Measurements from ENCODE around the gene CHID1. TPM values are rescaled to one million over a fixed set of nuclear protein-coding genes. Genes with fewer than 3 reads are reported as not detected.

CHID1 gene
- total RNA-seq, 1 donor: 48.9 TPM

DNA sequence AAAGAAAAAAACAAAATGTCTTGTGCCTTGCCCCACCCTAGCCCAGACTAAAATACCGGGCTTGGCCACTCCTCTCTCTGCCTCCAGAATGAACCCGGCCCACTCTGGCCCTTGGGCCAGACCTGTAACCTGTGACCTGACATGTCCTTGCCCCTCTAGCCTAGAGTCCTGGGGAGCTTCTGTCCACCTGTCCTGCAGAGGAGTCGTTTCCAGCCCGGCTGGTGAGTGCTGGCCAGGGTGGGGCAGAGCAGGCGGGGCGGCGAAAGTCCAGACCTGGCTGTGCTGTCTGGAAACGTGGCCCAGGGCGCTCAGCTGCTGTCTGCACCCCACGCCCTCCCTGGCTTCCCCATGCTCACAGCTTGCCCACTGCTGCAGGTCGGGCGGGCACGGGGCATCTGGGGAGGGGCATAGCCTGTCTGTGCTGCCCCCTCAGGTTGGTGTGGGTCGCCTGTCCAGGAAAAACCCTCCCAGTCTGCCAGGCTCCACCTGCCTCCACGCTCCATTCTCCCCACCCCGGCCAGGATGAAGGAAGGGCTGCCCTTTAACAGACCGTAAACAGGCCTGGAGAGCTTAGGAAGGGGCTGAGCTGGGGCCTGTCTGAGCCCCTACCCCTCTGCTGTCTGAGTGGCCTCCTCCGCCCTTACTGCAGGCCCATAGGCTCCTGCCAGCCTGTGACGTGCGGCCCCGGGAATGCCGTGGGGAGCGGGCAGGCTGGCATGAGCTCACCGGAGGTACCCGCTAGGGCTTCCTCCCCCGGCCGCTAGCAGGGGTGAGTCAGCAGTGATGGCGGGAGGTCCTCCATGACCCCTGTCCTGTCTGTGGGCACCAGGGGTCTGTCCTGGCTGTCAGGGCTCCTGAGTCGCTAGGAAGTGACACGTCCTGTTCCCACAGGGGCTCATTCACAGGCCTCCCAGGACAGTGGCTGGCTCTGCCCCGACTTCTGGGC is 76.0 kb downstream of the CHID1 start:
- peak; percentile 98 for DNase-seq (ENCODE audit: insufficient read length, low spot score, missing footprints)
- TF ChIP-seq, protein P1, sequence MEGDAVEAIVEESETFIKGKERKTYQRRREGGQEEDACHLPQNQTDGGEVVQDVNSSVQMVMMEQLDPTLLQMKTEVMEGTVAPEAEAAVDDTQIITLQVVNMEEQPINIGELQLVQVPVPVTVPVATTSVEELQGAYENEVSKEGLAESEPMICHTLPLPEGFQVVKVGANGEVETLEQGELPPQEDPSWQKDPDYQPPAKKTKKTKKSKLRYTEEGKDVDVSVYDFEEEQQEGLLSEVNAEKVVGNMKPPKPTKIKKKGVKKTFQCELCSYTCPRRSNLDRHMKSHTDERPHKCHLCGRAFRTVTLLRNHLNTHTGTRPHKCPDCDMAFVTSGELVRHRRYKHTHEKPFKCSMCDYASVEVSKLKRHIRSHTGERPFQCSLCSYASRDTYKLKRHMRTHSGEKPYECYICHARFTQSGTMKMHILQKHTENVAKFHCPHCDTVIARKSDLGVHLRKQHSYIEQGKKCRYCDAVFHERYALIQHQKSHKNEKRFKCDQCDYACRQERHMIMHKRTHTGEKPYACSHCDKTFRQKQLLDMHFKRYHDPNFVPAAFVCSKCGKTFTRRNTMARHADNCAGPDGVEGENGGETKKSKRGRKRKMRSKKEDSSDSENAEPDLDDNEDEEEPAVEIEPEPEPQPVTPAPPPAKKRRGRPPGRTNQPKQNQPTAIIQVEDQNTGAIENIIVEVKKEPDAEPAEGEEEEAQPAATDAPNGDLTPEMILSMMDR (IDR thresholded peaks at IDR 0.05; ENCODE audit: extremely low read depth, low read depth, low read length): no peak
- peak overlapping the region; percentile 87 for H3K4me3 ChIP-seq (ENCODE audit: insufficient read depth, low read length)
- H3K36me3 ChIP-seq (ENCODE audit: insufficient read depth, low read length): peaks cover 34% of the 10 kb centered on the region
- H3K27me3 ChIP-seq (ENCODE audit: insufficient read depth, low read length): no peaks in the 10 kb centered on the region
- H2AFZ ChIP-seq (ENCODE audit: low read length): no peak overlapping the region
- H4K20me1 ChIP-seq (ENCODE audit: insufficient read depth, low read length): peaks cover 50% of the 10 kb centered on the region
- H3K4me1 ChIP-seq (ENCODE audit: insufficient read depth, low read length): peaks cover 42% of the 10 kb centered on the region
- H3K4me2 ChIP-seq (ENCODE audit: insufficient read depth, low read length): peak overlapping the region; percentile 92
- no peaks in the 10 kb centered on the region for H3K9me3 ChIP-seq (ENCODE audit: low read depth, low read length)
- H3K79me2 ChIP-seq (ENCODE audit: insufficient read depth, low read length): peaks cover 53% of the 10 kb centered on the region
- H3K27ac ChIP-seq (ENCODE audit: low read depth, low read length): peak overlapping the region; percentile 92

DNA sequence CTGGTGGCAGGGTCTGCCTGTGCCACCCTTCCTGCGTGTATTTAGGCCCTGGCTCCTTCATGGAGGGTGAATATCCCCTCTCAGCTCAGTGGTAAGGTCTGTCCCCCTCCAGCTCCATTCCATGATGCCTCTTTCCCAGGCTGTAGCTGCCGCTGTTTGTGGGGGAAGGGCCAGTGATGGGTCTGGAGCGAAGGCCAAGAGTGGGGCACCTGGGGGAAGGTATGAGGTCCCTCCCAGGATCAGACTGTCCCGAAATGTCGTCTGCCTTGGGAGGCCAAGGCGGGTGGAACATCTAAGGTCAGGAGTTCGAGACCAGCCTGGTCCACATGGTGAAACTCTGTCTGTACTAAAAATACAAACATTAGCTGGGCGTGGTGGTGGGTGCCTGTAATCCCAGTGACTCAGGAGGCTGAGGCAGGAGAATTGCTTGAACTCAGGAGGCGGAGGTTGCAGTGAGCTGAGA is 76.7 kb downstream of the CHID1 start:
- Histone ChIP-seq H3K36me3 (ENCODE audit: insufficient read depth, low read length) (peaks cover 26% of the 10 kb centered on the region), H3K27me3 (ENCODE audit: insufficient read depth, low read length) (no peaks in the 10 kb centered on the region), H4K20me1 (ENCODE audit: insufficient read depth, low read length) (peaks cover 44% of the 10 kb centered on the region), H3K4me2 (ENCODE audit: insufficient read depth, low read length) (peak overlapping the region; percentile 92), H3K27ac (ENCODE audit: low read depth, low read length) (peak overlapping the region; percentile 92), H3K79me2 (ENCODE audit: insufficient read depth, low read length) (peaks cover 45% of the 10 kb centered on the region), H3K4me3 (ENCODE audit: insufficient read depth, low read length) (peak overlapping the region; percentile 87), H3K4me1 (ENCODE audit: insufficient read depth, low read length) (peaks cover 50% of the 10 kb centered on the region), H3K9me3 (ENCODE audit: low read depth, low read length) (no peaks in the 10 kb centered on the region), H2AFZ (ENCODE audit: low read length) (no peak overlapping the region)
- DNase-seq (ENCODE audit: insufficient read length, low spot score, missing footprints): no peak
- TF ChIP-seq, protein P1 (IDR thresholded peaks at IDR 0.05; ENCODE audit: extremely low read depth, low read depth, low read length): no peak

DNA sequence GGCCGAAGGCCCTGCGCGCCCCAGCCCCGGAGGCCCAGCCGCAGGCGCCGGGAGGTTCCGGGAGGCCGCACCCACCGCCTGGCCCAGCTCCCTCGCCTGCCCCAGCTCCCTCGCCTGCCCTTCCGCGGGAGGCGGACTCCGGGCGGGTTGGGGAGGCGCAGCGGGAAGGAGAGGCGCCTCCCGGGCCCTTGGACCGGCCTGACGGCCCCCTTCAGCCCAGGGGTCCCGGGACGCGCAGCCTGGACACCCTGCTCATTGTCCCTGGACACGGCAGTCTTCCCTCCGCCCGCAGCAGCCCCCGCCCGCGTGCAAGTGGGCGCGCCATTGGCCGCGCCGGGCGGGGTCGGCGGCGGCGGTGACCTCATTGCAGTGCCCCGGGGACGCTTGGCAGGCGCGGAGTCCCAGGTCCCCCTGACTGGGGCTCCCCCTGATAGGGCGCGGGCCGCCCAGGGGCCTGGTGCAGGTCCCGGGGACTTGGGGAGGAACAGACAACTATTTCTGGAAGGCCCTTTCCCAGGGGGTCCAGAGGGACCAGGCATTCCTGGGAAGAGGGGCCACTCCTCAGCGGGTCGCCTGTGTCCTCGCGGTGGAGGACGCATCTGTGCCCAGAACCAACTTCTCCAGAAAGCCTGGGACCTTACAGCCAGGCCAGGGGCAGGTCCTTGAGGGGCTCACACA is 77.4 kb downstream of the CHID1 start:
- H3K4me1 ChIP-seq (ENCODE audit: insufficient read depth, low read length): peaks cover 50% of the 10 kb centered on the region
- H3K9me3 ChIP-seq (ENCODE audit: low read depth, low read length): no peaks in the 10 kb centered on the region
- H3K27ac ChIP-seq (ENCODE audit: low read depth, low read length): peak overlapping the region; percentile 92
- no peaks in the 10 kb centered on the region for H3K27me3 ChIP-seq (ENCODE audit: insufficient read depth, low read length)
- DNase-seq (ENCODE audit: insufficient read length, low spot score, missing footprints): peak; percentile 96
- TF ChIP-seq, protein P1 (IDR thresholded peaks at IDR 0.05; ENCODE audit: extremely low read depth, low read depth, low read length): no peak
- peaks cover 20% of the 10 kb centered on the region for H3K36me3 ChIP-seq (ENCODE audit: insufficient read depth, low read length)
- no peak overlapping the region for H2AFZ ChIP-seq (ENCODE audit: low read length)
- H3K79me2 ChIP-seq (ENCODE audit: insufficient read depth, low read length): peaks cover 40% of the 10 kb centered on the region
- peak overlapping the region; percentile 87 for H3K4me3 ChIP-seq (ENCODE audit: insufficient read depth, low read length)
- peak overlapping the region; percentile 92 for H3K4me2 ChIP-seq (ENCODE audit: insufficient read depth, low read length)
- peaks cover 38% of the 10 kb centered on the region for H4K20me1 ChIP-seq (ENCODE audit: insufficient read depth, low read length)

All from osteoblast (primary cell).